ACC112 (cell line): Measurements from ENCODE around the gene OR10G6.
"Not testable (repeated sequence)": the region's sequence is repeated elsewhere in the genome, so short reads cannot be mapped to it uniquely, and the experiment has no call there.

Source experiments
- H2AFZ ChIP-seq: fragments of 200-600 bp; sonication (generic); one replicate; pipeline ENCODE4 v1.6.0; 2017; ENCODE audit warnings: antibody characterized with exemption, low read length; ENCODE audit not compliant: unreplicated experiment
- H3K27ac ChIP-seq: fragments of 200-600 bp; sonication (generic); 2 replicates; pipeline ENCODE4 v1.5.1; 2014; ENCODE audit warnings: low read depth, mild to moderate bottlenecking, antibody characterized with exemption, low read length, moderate library complexity
- H3K27me3 ChIP-seq: fragments of 200-600 bp; sonication (generic); 2 replicates; pipeline ENCODE4 v1.6.1; 2014; ENCODE audit warnings: mild to moderate bottlenecking, antibody characterized with exemption, low read length, moderate library complexity, mixed read lengths; ENCODE audit not compliant: insufficient read depth
- H3K36me3 ChIP-seq: fragments of 200-600 bp; sonication (generic); 2 replicates; pipeline ENCODE4 v1.6.1; 2016; ENCODE audit warnings: mild to moderate bottlenecking, antibody characterized with exemption, low read length, moderate library complexity, mixed read lengths; ENCODE audit not compliant: insufficient read depth
- H3K4me1 ChIP-seq: fragments of 200-600 bp; sonication (generic); one replicate; pipeline ENCODE4 v1.6.1; 2016; ENCODE audit warnings: low read length, mixed read lengths; ENCODE audit not compliant: insufficient read depth, unreplicated experiment, control insufficient read depth
- H3K4me3 ChIP-seq: fragments of 200-600 bp; sonication (generic); 2 replicates; pipeline ENCODE4 v1.5.1; 2014; ENCODE audit warnings: mild to moderate bottlenecking, low read depth, low read length
- H3K79me2 ChIP-seq: fragments of 200-600 bp; sonication (generic); one replicate; pipeline ENCODE4 v1.6.0; 2016; ENCODE audit warnings: low read length; ENCODE audit not compliant: control insufficient read depth, unreplicated experiment, insufficient read depth

OR10G6 gene

GRCh38 chr11:123995119-123995518 is at the start of gene OR10G6:
Gene OR10G6, minus strand, starts transcription at chr11:123995161. Its CDS starts 0 bp downstream, at chr11:123995161.
- Histone ChIP-seq H3K27me3 (0 out of 2 replicates have a peak, but pooled peaks cover 8% of the 10 kb centered on the region), H3K4me1 (no peaks in the 10 kb centered on the region), H3K36me3 (no peaks in the 10 kb centered on the region), H2AFZ (no peak within 1 kb of the TSS), H3K27ac (no peak within 1 kb of the TSS), H3K4me3 (no peak within 1 kb of the TSS), H3K79me2 (no peaks in the 10 kb centered on the region)

GRCh38 chr11:124043420-124043819 is 48.5 kb upstream of the OR10G6 start:
- no peaks in the 10 kb centered on the region for H3K4me1 ChIP-seq
- no peaks in the 10 kb centered on the region for H3K79me2 ChIP-seq
- H3K27me3 ChIP-seq: peaks cover 20% of the 10 kb centered on the region; the same call in 1 of the 2 replicates
- H3K36me3 ChIP-seq: no peaks in the 10 kb centered on the region
- no peak overlapping the region for H3K4me3 ChIP-seq
- H2AFZ ChIP-seq: no peak overlapping the region
- H3K27ac ChIP-seq: no peak overlapping the region

- H3K4me3 ChIP-seq: no peak within 1 kb of the TSS
- no peak within 1 kb of the TSS for H3K27ac ChIP-seq
- H3K79me2 ChIP-seq: no peaks in the 10 kb centered on the region
- peaks cover 18% of the 10 kb centered on the region; the same call in 1 of the 2 replicates for H3K27me3 ChIP-seq
- H3K4me1 ChIP-seq: no peaks in the 10 kb centered on the region
- no peaks in the 10 kb centered on the region for H3K36me3 ChIP-seq
- H2AFZ ChIP-seq: no peak within 1 kb of the TSS
Observed at GRCh38 chr11:124041254-124041653, 46.3 kb upstream of the OR10G6 start, which contains the start of gene OR10G7. Gene OR10G7, minus strand, starts transcription at chr11:124041325. Its CDS starts 2,324 bp downstream, at chr11:124039001.

- no peak overlapping the region for H2AFZ ChIP-seq
- no peak overlapping the region for H3K27ac ChIP-seq
- no peaks in the 10 kb centered on the region for H3K79me2 ChIP-seq
- H3K4me1 ChIP-seq: no peaks in the 10 kb centered on the region
- no peaks in the 10 kb centered on the region for H3K36me3 ChIP-seq
- peaks cover 20% of the 10 kb centered on the region; the same call in 1 of the 2 replicates for H3K27me3 ChIP-seq
- no peak overlapping the region for H3K4me3 ChIP-seq
Observed at GRCh38 chr11:124039557-124039956, 44.6 kb upstream of the OR10G6 start.

- no peak overlapping the region for H3K27ac ChIP-seq
- H3K4me3 ChIP-seq: no peak overlapping the region
- H3K36me3 ChIP-seq: no peaks in the 10 kb centered on the region
- no peaks in the 10 kb centered on the region for H3K79me2 ChIP-seq
- H3K27me3 ChIP-seq: peaks cover 3% of the 10 kb centered on the region; the same call in 1 of the 2 replicates
- H2AFZ ChIP-seq: no peak overlapping the region
- no peaks in the 10 kb centered on the region for H3K4me1 ChIP-seq
Observed at GRCh38 chr11:124036666-124037065, 41.7 kb upstream of the OR10G6 start.

GRCh38 chr11:124026498-124026897 is 31.5 kb upstream of the OR10G6 start, which contains the start of gene OR10G8:
Gene OR10G8, plus strand, starts transcription at chr11:124026798. Its CDS starts 2,825 bp downstream, at chr11:124029623.
- Histone ChIP-seq H2AFZ (no peak within 1 kb of the TSS), H3K27me3 (peaks cover 20% of the 10 kb centered on the region), H3K27ac (no peak within 1 kb of the TSS), H3K4me3 (no peak within 1 kb of the TSS), H3K36me3 (no peaks in the 10 kb centered on the region), H3K79me2 (no peaks in the 10 kb centered on the region), H3K4me1 (no peaks in the 10 kb centered on the region)

GRCh38 chr11:124015837-124016236 is 20.9 kb upstream of the OR10G6 start:
- not testable (repeated sequence) for H3K36me3 ChIP-seq
- peaks cover 30% of the 10 kb centered on the region; the same call in 1 of the 2 replicates for H3K27me3 ChIP-seq

GRCh38 chr11:124012697-124013096 is 17.7 kb upstream of the OR10G6 start, which contains the start of gene OR10G4:
Gene OR10G4, plus strand, starts transcription at chr11:124012997. Its CDS starts 2,578 bp downstream, at chr11:124015575.
- Histone ChIP-seq H3K27ac (no peak within 1 kb of the TSS), H3K36me3 (no peaks in the 10 kb centered on the region), H3K27me3 (peaks cover 15% of the 10 kb centered on the region; the same call in 1 of the 2 replicates), H3K4me1 (no peaks in the 10 kb centered on the region), H3K4me3 (no peak within 1 kb of the TSS), H2AFZ (no peak within 1 kb of the TSS), H3K79me2 (no peaks in the 10 kb centered on the region)

More at GRCh38 chr11:124015837-124016236, 20.9 kb upstream of the OR10G6 start:
- H3K27ac ChIP-seq, H3K79me2 ChIP-seq, H2AFZ ChIP-seq, H3K4me1 ChIP-seq, H3K4me3 ChIP-seq: not testable (repeated sequence)

- Histone ChIP-seq H2AFZ (no peak overlapping the region), H3K4me3 (no peak overlapping the region), H3K79me2 (no peaks in the 10 kb centered on the region), H3K27me3 (no peaks in the 10 kb centered on the region), H3K27ac (no peak overlapping the region), H3K36me3 (no peaks in the 10 kb centered on the region), H3K4me1 (peaks cover 3% of the 10 kb centered on the region)
Observed at GRCh38 chr11:123979311-123979710, 15.7 kb downstream of the OR10G6 start.

- Histone ChIP-seq H3K4me3 (no peak within 1 kb of the TSS), H3K79me2 (no peaks in the 10 kb centered on the region), H3K27me3 (no peaks in the 10 kb centered on the region), H3K27ac (no peak within 1 kb of the TSS), H3K4me1 (peaks cover 16% of the 10 kb centered on the region), H3K36me3 (no peaks in the 10 kb centered on the region), H2AFZ (no peak within 1 kb of the TSS)
Observed at GRCh38 chr11:123977731-123978347, 17.1 kb downstream of the OR10G6 start, which contains the start of gene OR10S1. Gene OR10S1, minus strand, starts transcription at chr11:123977781. Its CDS starts 117 bp downstream, at chr11:123977664.
